Measurements from ENCODE around the gene SLC29A4.
A peak's percentile ranks its signal among the peaks of the same experiment; 100 is the strongest.
"Not testable (repeated sequence)": the region's sequence is repeated elsewhere in the genome, so short reads cannot be mapped to it uniquely, and the experiment has no call there.

The SLC29A4 gene

GRCh38 chr7:5322621-5323410 is 40.1 kb downstream of the SLC29A4 start:
- H2AFZ ChIP-seq (ENCODE audit: low read length) = no peak overlapping the region
- no peak overlapping the region for H3K9ac ChIP-seq (ENCODE audit: low read depth, low read length, poor library complexity)
- no peak overlapping the region for H3K4me3 ChIP-seq (ENCODE audit: low read length in 2 of 2)
- no peak overlapping the region for H3K4ac ChIP-seq (ENCODE audit: low read length)
- H3K4me2 ChIP-seq (ENCODE audit: insufficient read depth, low read length, poor library complexity, severe bottlenecking) = no peak overlapping the region
- H2BK5ac ChIP-seq (ENCODE audit: low read length) = no peak overlapping the region
- no peak overlapping the region for H4K8ac ChIP-seq (ENCODE audit: low read depth, low read length)
- no peak overlapping the region for H4K91ac ChIP-seq (ENCODE audit: low read depth, low read length, poor library complexity)
- no peaks in the 10 kb centered on the region for H3K79me1 ChIP-seq (ENCODE audit: low read depth, low read length)
- peaks cover 2 to 13% of the 10 kb centered on the region in 2 donors for H3K9me3 ChIP-seq (replicated peaks in 1 of 2; ENCODE audit: control insufficient read depth in 2 of 2, insufficient read depth in 1 of 2, low read depth in 1 of 2, low read length in 2 of 2)
- no peak overlapping the region for H2BK15ac ChIP-seq (ENCODE audit: low read length)
- H2AK5ac ChIP-seq (ENCODE audit: low read depth, low read length) = no peak overlapping the region
- no peak overlapping the region for H3K23ac ChIP-seq (ENCODE audit: low read depth, low read length, poor library complexity)
- WGBS, 2 donors (ENCODE audit: extremely low coverage in 2 of 2, insufficient read length in 2 of 2, insufficient replicate concordance in 1 of 2) = no CpG with 5 or more reads among the region's 29 CpGs
- H2BK12ac ChIP-seq (ENCODE audit: low read length) = no peak overlapping the region
- H2BK120ac ChIP-seq (ENCODE audit: low read depth, low read length) = no peak overlapping the region
- H3K4me1 ChIP-seq (ENCODE audit: control insufficient read depth in 2 of 2, insufficient read depth in 1 of 2, low read depth in 1 of 2, low read length in 2 of 2) = no peaks in the 10 kb centered on the region
- H3K27ac ChIP-seq (replicated peaks; ENCODE audit: low read length) = no peak overlapping the region
- H3K27me3 ChIP-seq (ENCODE audit: control insufficient read depth in 3 of 3, insufficient read depth in 3 of 3, low read depth in 1 of 3, low read length in 3 of 3) = no peaks in the 10 kb centered on the region
- peaks cover 15 to 82% of the 10 kb centered on the region in 2 donors for H3K36me3 ChIP-seq (replicated peaks in 1 of 2; ENCODE audit: control insufficient read depth in 2 of 2, insufficient read depth in 2 of 2, low read length in 2 of 2)
- peak overlapping the region; percentile 48 for H3K18ac ChIP-seq (ENCODE audit: low read length)
- H3K14ac ChIP-seq (ENCODE audit: low read length) = no peak overlapping the region
- no peak for DNase-seq (ENCODE audit: low spot score)

GRCh38 chr7:5323800-5324781 is 41.3 kb downstream of the SLC29A4 start:
- H3K4me2 ChIP-seq (ENCODE audit: insufficient read depth, low read length, poor library complexity, severe bottlenecking); H3K4me3 ChIP-seq (ENCODE audit: low read length in 2 of 2); H4K91ac ChIP-seq (ENCODE audit: low read depth, low read length, poor library complexity); DNase-seq (ENCODE audit: low spot score); H3K18ac ChIP-seq (ENCODE audit: low read length); H2BK5ac ChIP-seq (ENCODE audit: low read length); H3K4me1 ChIP-seq (ENCODE audit: control insufficient read depth in 2 of 2, insufficient read depth in 1 of 2, low read depth in 1 of 2, low read length in 2 of 2); H3K9ac ChIP-seq (ENCODE audit: low read depth, low read length, poor library complexity); H3K79me1 ChIP-seq (ENCODE audit: low read depth, low read length); H2BK15ac ChIP-seq (ENCODE audit: low read length); H3K23ac ChIP-seq (ENCODE audit: low read depth, low read length, poor library complexity); H3K9me3 ChIP-seq (replicated peaks in 1 of 2; ENCODE audit: control insufficient read depth in 2 of 2, insufficient read depth in 1 of 2, low read depth in 1 of 2, low read length in 2 of 2); H2AK5ac ChIP-seq (ENCODE audit: low read depth, low read length); H3K14ac ChIP-seq (ENCODE audit: low read length); H2BK120ac ChIP-seq (ENCODE audit: low read depth, low read length); H4K8ac ChIP-seq (ENCODE audit: low read depth, low read length); H3K4ac ChIP-seq (ENCODE audit: low read length); H2AFZ ChIP-seq (ENCODE audit: low read length); H2BK12ac ChIP-seq (ENCODE audit: low read length); H3K27ac ChIP-seq (replicated peaks; ENCODE audit: low read length); H3K27me3 ChIP-seq (ENCODE audit: control insufficient read depth in 3 of 3, insufficient read depth in 3 of 3, low read depth in 1 of 3, low read length in 3 of 3): not testable (repeated sequence)
- peaks cover 12 to 82% of the 10 kb centered on the region in 2 donors for H3K36me3 ChIP-seq (replicated peaks in 1 of 2; ENCODE audit: control insufficient read depth in 2 of 2, insufficient read depth in 2 of 2, low read length in 2 of 2)
- no CpG with 5 or more reads among the region's 31 CpGs for WGBS, 2 donors (ENCODE audit: extremely low coverage in 2 of 2, insufficient read length in 2 of 2, insufficient replicate concordance in 1 of 2)

- DNase-seq (ENCODE audit: low spot score) = no peak
- H3K4ac ChIP-seq (ENCODE audit: low read length) = no peak overlapping the region
- no peak overlapping the region for H4K91ac ChIP-seq (ENCODE audit: low read depth, low read length, poor library complexity)
- H3K36me3 ChIP-seq (replicated peaks in 1 of 2; ENCODE audit: control insufficient read depth in 2 of 2, insufficient read depth in 2 of 2, low read length in 2 of 2) = peaks cover 10 to 83% of the 10 kb centered on the region in 2 donors
- no peak overlapping the region for H3K27ac ChIP-seq (replicated peaks; ENCODE audit: low read length)
- no peak overlapping the region for H3K23ac ChIP-seq (ENCODE audit: low read depth, low read length, poor library complexity)
- WGBS, 2 donors (ENCODE audit: extremely low coverage in 2 of 2, insufficient read length in 2 of 2, insufficient replicate concordance in 1 of 2) = no CpG with 5 or more reads among the region's 10 CpGs
- no peak overlapping the region for H3K18ac ChIP-seq (ENCODE audit: low read length)
- H3K4me1 ChIP-seq (ENCODE audit: control insufficient read depth in 2 of 2, insufficient read depth in 1 of 2, low read depth in 1 of 2, low read length in 2 of 2) = no peaks in the 10 kb centered on the region
- H3K79me1 ChIP-seq (ENCODE audit: low read depth, low read length) = no peaks in the 10 kb centered on the region
- H3K14ac ChIP-seq (ENCODE audit: low read length) = peak overlapping the region; percentile 21
- H2AK5ac ChIP-seq (ENCODE audit: low read depth, low read length) = no peak overlapping the region
- no peak overlapping the region for H2BK15ac ChIP-seq (ENCODE audit: low read length)
- H3K9me3 ChIP-seq (replicated peaks in 1 of 2; ENCODE audit: control insufficient read depth in 2 of 2, insufficient read depth in 1 of 2, low read depth in 1 of 2, low read length in 2 of 2) = no peaks in the 10 kb centered on the region
- no peak overlapping the region for H4K8ac ChIP-seq (ENCODE audit: low read depth, low read length)
- H2BK5ac ChIP-seq (ENCODE audit: low read length) = no peak overlapping the region
- H3K4me3 ChIP-seq (ENCODE audit: low read length in 2 of 2) = no peak overlapping the region
- no peak overlapping the region for H2BK12ac ChIP-seq (ENCODE audit: low read length)
- no peak overlapping the region for H3K4me2 ChIP-seq (ENCODE audit: insufficient read depth, low read length, poor library complexity, severe bottlenecking)
- no peaks in the 10 kb centered on the region for H3K27me3 ChIP-seq (ENCODE audit: control insufficient read depth in 3 of 3, insufficient read depth in 3 of 3, low read depth in 1 of 3, low read length in 3 of 3)
- no peak overlapping the region for H2BK120ac ChIP-seq (ENCODE audit: low read depth, low read length)
- no peak overlapping the region for H3K9ac ChIP-seq (ENCODE audit: low read depth, low read length, poor library complexity)
- H2AFZ ChIP-seq (ENCODE audit: low read length) = no peak overlapping the region
These were observed 42.2 kb downstream of the SLC29A4 start for GRCh38 chr7:5324961-5325360.

- no peak for DNase-seq (ENCODE audit: low spot score)
- H3K14ac ChIP-seq (ENCODE audit: low read length) = no peak overlapping the region
- no peak overlapping the region for H2BK120ac ChIP-seq (ENCODE audit: low read depth, low read length)
- H2BK5ac ChIP-seq (ENCODE audit: low read length) = no peak overlapping the region
- H3K36me3 ChIP-seq (replicated peaks in 1 of 2; ENCODE audit: control insufficient read depth in 2 of 2, insufficient read depth in 2 of 2, low read length in 2 of 2) = peaks cover 18 to 84% of the 10 kb centered on the region in 2 donors
- H3K27me3 ChIP-seq (ENCODE audit: control insufficient read depth in 3 of 3, insufficient read depth in 3 of 3, low read depth in 1 of 3, low read length in 3 of 3) = no peaks in the 10 kb centered on the region
- H2BK12ac ChIP-seq (ENCODE audit: low read length) = no peak overlapping the region
- H3K4me3 ChIP-seq (ENCODE audit: low read length in 2 of 2) = no peak overlapping the region
- H3K9ac ChIP-seq (ENCODE audit: low read depth, low read length, poor library complexity) = no peak overlapping the region
- H3K4ac ChIP-seq (ENCODE audit: low read length) = no peak overlapping the region
- WGBS, 2 donors (ENCODE audit: extremely low coverage in 2 of 2, insufficient read length in 2 of 2, insufficient replicate concordance in 1 of 2) = no CpG with 5 or more reads among the region's 3 CpGs
- peaks cover 7% of the 10 kb centered on the region for H3K79me1 ChIP-seq (ENCODE audit: low read depth, low read length)
- H4K91ac ChIP-seq (ENCODE audit: low read depth, low read length, poor library complexity) = no peak overlapping the region
- H3K4me2 ChIP-seq (ENCODE audit: insufficient read depth, low read length, poor library complexity, severe bottlenecking) = no peak overlapping the region
- no peak overlapping the region for H2BK15ac ChIP-seq (ENCODE audit: low read length)
- no peak overlapping the region for H2AK5ac ChIP-seq (ENCODE audit: low read depth, low read length)
- H3K27ac ChIP-seq (replicated peaks; ENCODE audit: low read length) = no peak overlapping the region
- no peak overlapping the region for H3K18ac ChIP-seq (ENCODE audit: low read length)
- H3K23ac ChIP-seq (ENCODE audit: low read depth, low read length, poor library complexity) = no peak overlapping the region
- H2AFZ ChIP-seq (ENCODE audit: low read length) = no peak overlapping the region
- no peak overlapping the region for H4K8ac ChIP-seq (ENCODE audit: low read depth, low read length)
- no peaks in the 10 kb centered on the region for H3K4me1 ChIP-seq (ENCODE audit: control insufficient read depth in 2 of 2, insufficient read depth in 1 of 2, low read depth in 1 of 2, low read length in 2 of 2)
- H3K9me3 ChIP-seq (replicated peaks in 1 of 2; ENCODE audit: control insufficient read depth in 2 of 2, insufficient read depth in 1 of 2, low read depth in 1 of 2, low read length in 2 of 2) = no peaks in the 10 kb centered on the region
These were observed 47.5 kb downstream of the SLC29A4 start for GRCh38 chr7:5330288-5330687.
